NCI-H2029 (cell line): ENCODE measurements around the gene TSPAN2.

ENCODE experiments used
- DNase-seq: peaks from one replicate; lab custom pipeline; 2025; lab: John Stamatoyannopoulos, UW

TSPAN2 gene

DNA sequence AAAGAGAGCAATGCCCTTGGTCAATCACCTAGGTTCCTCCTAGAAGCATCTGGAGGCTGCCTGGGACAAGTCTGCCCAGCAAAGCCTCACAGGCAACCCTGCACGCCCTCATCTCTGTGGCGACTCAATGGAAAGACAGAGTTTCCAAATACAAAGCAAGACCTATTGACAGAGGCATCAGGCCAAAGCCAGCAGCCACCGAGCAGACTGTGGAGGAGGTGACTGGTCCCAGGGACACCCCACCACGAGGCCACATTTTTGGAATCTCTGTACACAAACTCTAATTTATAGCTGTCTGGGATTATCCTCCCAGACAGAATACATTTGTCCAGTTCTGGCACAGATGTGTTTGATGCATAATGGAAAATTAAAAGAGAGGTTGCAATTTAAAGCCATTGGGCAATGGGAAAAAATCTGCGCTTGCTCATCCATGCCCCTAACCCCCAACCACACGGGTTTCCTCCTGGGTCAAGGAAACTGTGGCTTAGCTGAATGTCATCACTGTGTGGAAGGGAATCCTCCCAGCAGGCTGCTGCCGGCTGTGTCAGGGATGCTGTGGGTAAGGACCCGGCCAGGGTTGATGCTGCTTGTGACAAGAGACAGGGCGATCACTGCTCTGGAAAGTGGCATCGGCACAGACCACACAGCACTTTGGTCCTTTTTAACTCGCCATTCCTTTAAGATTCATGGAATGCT is 14.3 kb downstream of the TSPAN2 start:
- DNase-seq = no peak

DNA sequence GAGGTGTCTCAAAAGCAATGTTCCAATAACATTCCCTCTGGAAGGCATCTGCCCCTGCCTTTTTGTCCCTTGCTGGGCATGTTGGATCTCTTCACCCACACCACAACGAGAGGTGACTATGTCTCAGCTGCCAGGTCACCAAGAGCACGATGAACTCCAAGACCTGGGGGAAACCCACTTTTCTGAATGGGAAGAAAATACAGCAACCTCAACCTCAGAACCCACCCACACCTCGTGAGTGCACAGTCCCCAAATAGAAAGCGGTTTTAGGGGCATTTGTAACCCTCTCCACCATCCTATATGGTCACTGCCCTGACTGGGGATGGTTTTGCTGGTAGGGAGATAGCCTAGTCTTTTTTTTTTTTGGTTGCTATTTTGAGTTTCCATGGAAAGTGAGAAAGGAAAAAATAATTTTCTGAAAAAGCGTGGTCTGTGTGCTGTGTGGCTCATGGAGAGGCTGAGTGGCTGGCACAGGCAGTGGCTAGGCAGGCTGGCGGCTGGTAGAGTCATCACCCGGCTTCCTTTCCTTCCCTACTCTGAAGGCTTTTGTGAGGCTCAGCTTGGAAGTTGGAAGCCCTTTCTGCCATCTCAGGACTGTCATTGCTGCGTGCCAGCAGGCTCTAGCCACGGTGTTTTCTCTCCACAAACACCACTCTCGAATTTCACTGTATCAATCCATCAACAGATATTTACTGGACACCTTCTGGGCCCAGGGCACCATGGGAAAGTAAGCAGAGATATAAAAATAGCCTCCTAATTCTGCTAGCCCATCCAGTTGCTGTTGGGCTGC is 15.8 kb downstream of the TSPAN2 start:
- no peak for DNase-seq

DNA sequence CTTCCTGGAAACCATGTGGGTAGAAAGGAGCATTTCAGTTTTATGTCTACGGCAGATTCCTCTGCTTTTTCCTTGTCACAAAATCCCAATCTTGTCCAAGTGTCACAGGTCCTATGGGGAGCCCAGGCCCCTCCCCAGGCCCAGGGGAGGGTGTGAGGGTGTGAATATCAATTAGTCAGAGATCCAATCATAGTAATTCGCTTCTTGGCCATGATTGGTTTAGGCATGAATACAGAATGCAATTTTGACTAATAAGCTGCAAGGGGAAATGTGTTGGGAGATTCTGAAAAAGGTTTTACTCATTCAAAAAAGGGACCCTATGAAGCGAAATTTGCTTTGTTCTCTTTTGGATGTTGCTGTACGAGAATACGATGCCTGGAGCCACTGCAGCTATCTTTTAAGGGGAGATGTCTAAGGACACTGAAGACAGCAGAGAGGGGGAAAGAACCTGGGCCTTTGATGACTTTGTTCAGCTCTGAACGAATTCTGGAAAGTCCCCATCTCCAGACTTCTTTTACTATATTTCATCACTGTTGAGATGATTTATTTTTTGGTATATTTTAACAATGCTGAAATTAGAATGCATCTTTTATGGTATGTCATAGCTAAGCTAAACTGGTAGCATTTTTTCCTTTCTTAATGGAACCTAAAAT is 18.2 kb downstream of the TSPAN2 start:
- DNase-seq = no peak

GRCh38 chr1:115069659-115070308 is 19.5 kb downstream of the TSPAN2 start:
- no peak for DNase-seq

GRCh38 chr1:115068826-115069585 is 20.3 kb downstream of the TSPAN2 start:
- peak; percentile 16 for DNase-seq

DNA sequence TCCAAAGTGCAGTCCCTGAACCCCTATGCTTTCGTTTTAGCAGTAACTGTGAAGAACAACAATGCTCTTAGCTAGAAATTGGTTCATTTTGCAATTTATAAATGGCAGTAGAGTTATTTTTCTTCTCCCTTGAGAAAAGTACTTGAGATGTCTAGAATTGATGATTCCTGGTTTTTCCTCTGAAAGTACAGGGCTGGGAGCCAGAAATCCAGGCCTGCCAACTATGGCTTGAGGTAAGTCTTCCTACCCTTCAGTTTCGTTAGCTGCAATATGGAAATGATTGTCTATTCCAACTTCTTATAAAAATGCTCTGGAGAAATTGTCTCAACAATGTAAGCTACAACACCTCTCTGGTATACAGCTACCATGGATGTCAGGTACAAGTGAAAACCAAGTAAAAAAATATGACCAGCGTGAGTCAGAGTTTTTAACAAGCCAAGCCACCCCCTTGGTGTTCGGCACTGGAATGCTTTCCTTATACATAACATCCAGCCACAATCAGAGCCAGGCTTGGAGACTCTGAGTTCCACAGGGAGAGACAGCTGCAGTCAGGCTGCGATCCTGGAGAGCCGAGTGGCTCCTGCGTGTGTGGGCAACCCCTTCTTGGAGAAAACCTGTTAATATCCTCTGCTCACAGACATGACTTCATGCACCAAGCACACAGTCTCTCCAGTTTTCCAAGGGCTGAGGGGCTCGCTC is 22.0 kb downstream of the TSPAN2 start:
- no peak for DNase-seq

DNA sequence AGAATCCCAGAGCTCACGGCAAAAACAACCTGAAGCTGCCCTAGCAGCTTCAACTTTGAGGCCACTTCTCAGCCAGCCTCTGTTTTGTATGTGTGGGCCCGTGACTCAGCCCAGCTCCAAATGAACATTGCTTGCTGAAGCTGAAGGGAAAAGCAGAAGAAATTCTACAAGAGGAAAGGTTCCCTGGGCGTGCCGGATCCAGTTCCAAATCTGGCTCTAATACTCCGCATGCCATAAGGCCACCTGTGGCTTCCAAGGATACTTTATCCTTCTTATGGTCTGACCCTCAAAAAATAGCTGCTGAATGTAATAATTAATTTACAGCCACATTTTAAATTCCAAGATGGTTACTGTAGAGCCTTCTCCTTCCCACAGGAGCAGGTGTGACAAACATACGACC is 24.3 kb downstream of the TSPAN2 start:
- no peak for DNase-seq

DNA sequence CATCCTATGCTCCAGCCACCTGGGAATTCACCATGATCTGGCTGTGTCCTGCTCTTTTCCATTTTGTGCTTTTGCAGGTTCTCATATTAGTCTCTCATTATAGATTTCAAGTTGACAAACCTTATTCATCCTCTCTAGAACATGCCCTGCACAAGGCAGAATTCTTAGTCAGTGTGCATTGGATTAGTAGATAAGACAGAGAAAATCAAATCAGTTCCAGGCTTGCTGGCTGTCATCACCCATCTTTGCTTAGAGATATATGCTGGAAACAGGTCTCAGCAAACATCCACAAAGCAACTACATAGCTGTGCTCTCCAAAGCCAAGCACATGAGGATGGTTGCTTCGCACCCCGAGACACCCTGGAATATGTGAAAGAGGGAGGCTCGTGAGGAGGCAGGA is 24.8 kb downstream of the TSPAN2 start:
- no peak for DNase-seq

- DNase-seq = no peak
Observed at GRCh38 chr1:115063228-115063901, 25.9 kb downstream of the TSPAN2 start.

GRCh38 chr1:115062542-115063004 is 26.7 kb downstream of the TSPAN2 start:
- DNase-seq = no peak

DNA sequence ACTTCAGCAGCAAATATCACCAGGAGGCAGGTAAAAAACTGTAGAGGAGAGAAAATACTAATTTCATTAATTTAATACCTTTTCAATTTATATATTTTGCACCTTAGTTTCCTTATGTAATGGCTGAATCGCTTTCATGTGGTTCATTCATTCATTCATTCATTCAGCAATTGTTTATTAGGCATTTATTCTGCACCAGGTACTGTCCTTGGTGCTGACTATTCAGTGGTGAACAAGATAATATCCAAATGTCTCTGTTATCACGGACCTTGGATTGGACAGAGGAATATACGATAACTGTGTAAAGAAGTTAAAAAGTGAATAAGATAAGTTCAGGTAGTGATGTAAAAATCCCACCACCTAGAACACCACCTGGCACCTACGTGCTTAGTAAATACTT is 28.8 kb downstream of the TSPAN2 start:
- DNase-seq = no peak

GRCh38 chr1:115059316-115059715 is 30.0 kb downstream of the TSPAN2 start:
- no peak for DNase-seq

- DNase-seq = no peak
Observed at GRCh38 chr1:115057661-115058254, 31.5 kb downstream of the TSPAN2 start.

- DNase-seq = no peak
Observed at GRCh38 chr1:115056395-115056798, 32.9 kb downstream of the TSPAN2 start.

DNA sequence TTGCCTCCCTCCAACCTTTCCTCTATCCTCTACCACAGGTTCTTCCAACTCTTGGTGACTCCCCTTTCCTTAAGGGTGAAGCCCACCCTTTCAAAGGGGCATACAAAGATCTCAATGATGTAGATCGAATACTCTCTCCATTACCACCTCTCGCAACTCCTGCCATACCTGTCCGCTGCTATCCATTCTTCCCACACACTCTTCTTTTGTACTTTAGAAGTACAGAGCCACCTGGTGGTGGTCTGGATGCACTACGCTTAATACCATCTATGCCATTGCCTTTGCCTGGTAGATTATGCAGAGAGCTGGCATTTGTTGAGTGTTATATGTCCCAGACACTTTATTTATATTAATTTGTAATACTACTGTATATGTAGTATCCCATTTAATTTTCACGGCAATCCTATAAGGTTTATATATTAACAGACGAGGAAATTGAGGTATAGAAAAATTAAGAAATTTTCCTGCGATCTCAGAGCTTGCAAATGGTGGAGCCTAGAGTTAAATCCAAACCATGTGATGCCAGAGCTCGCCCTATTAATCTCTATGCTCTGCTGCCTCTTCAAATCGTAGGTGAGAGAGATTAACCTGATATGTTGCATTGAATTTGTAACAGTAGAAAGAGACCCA is 36.7 kb downstream of the TSPAN2 start:
- peak; percentile 49 for DNase-seq

DNA sequence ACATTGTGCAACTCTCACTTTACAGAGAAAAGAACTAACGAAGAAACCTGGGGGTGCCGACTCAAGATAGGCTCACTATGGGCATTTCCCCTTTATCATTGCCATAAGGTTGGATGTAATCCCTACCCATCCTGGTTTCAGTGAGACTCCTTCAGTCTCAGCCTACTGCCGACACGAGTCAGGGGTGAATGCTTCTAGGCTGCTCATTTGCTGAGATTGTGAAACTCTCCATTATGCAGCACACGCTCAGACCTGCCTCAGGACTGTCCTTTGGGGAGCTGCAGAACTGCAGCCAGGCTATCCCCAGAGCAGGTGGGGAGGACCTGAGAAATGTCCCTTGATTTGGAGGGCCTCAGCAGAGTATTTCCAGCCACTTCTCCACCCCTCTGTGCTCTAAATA is 37.5 kb downstream of the TSPAN2 start:
- DNase-seq = no peak

GRCh38 chr1:115046751-115047150 is 42.6 kb downstream of the TSPAN2 start:
- DNase-seq = no peak

GRCh38 chr1:115041654-115042053 is 47.6 kb downstream of the TSPAN2 start:
- no peak for DNase-seq

DNA sequence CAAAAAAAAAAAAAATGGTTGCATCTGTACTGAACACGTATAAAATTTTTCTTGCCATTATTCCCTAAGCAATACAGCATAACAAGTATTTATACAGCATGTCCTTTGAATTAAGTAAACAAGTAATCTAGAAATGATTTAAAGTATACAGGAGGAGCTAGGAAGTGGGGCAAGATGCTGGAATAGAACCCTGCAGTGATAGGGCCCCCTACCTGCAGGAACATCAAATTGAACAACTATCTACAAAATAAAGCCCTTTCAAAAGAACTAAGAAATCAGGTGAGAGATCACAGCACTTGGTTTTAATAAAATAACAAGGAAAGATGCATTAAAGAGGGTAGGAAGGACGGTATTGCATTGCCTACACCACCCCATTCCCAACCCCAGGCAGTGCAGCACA is 48.8 kb downstream of the TSPAN2 start:
- DNase-seq = no peak
